GM23248 (cell line): ENCODE measurements around the gene GPSM1. TPM values are rescaled to one million over a fixed set of nuclear protein-coding genes. Genes with fewer than 3 reads are reported as not detected.

Experiments
- DNase-seq: peaks from one replicate; pipeline ENCODE4 v3.0.0-alpha.2; 2015
- H2AFZ ChIP-seq: fragments of 200-600 bp; sonication (generic); 2 replicates; pipeline ENCODE4 v1.6.1; 2016; ENCODE audit warnings: antibody characterized with exemption
- H3F3A ChIP-seq: fragments of 200-600 bp; sonication (generic); 2 replicates; pipeline ENCODE4 v1.6.1; 2016; ENCODE audit warnings: mild to moderate bottlenecking, antibody characterized with exemption, mixed run types; ENCODE audit not compliant: insufficient read depth
- H3K27ac ChIP-seq: fragments of 200-600 bp; sonication (generic); 2 replicates; pipeline ENCODE4 v1.5.1; 2016; ENCODE audit warnings: mild to moderate bottlenecking
- H3K27me3 ChIP-seq: fragments of 200-600 bp; sonication (generic); replicated peaks from 2 replicates; pipeline ENCODE4 v1.6.1; 2016; ENCODE audit warnings: mild to moderate bottlenecking; ENCODE audit not compliant: insufficient read depth
- H3K36me3 ChIP-seq: fragments of 200-600 bp; sonication (generic); 2 replicates; pipeline ENCODE4 v1.6.1; 2016; ENCODE audit warnings: low read depth, mild to moderate bottlenecking
- H3K4me1 ChIP-seq: fragments of 200-600 bp; sonication (generic); 2 replicates; pipeline ENCODE4 v1.6.1; 2016; ENCODE audit warnings: mild to moderate bottlenecking; ENCODE audit not compliant: insufficient read depth
- H3K4me2 ChIP-seq: fragments of 200-600 bp; sonication (generic); one replicate; pipeline ENCODE4 v1.6.1; 2016; ENCODE audit warnings: mild to moderate bottlenecking; ENCODE audit not compliant: unreplicated experiment
- H3K4me3 ChIP-seq: fragments of 200-600 bp; sonication (generic); 2 replicates; pipeline ENCODE4 v1.5.1; 2016; ENCODE audit warnings: mild to moderate bottlenecking
- H3K79me2 ChIP-seq: fragments of 200-600 bp; sonication (generic); 2 replicates; pipeline ENCODE4 v1.6.1; 2016; ENCODE audit warnings: mild to moderate bottlenecking; ENCODE audit not compliant: insufficient read depth
- H3K9ac ChIP-seq: fragments of 200-600 bp; sonication (generic); 2 replicates; pipeline ENCODE4 v1.6.1; 2016; ENCODE audit warnings: mild to moderate bottlenecking
- H3K9me2 ChIP-seq: fragments of 200-600 bp; sonication (generic); 2 replicates; pipeline ENCODE4 v1.6.1; 2016; ENCODE audit warnings: mixed run types, mild to moderate bottlenecking, moderate library complexity; ENCODE audit not compliant: insufficient read depth
- H3K9me3 ChIP-seq: fragments of 200-600 bp; sonication (generic); one replicate; pipeline ENCODE4 v1.6.1; 2017; ENCODE audit warnings: low read depth
- H4K20me1 ChIP-seq: fragments of 200-600 bp; sonication (generic); 2 replicates; pipeline ENCODE4 v1.6.0; 2016; ENCODE audit not compliant: insufficient read depth
- EZH2 ChIP-seq: fragments of 200-600 bp; sonication (generic); IDR thresholded peaks from 2 replicates; pipeline ENCODE4 v1.6.1; 2018; ENCODE audit warnings: antibody characterized with exemption, mild to moderate bottlenecking; ENCODE audit not compliant: insufficient read depth, poor library complexity, severe bottlenecking
- EZH2phosphoT487 ChIP-seq: fragments of 200-600 bp; sonication (generic); IDR thresholded peaks from 2 replicates; pipeline ENCODE4 v1.6.1; 2018; ENCODE audit warnings: antibody characterized with exemption, moderate library complexity, mild to moderate bottlenecking, low read depth; ENCODE audit not compliant: insufficient read depth
- whole genome bisulfite sequencing, 2 experiments: methylation state at CpG; one replicate each; pipeline ENCODE4 v1.1.6; 2015 to 2017; ENCODE audit warnings: low lambda C conversion rate in 2 of 2, low coverage in 1 of 2; ENCODE audit errors: missing lambda C conversion rate in 2 of 2; 5-methylcytosine and 5-hydroxymethylcytosine counted together
- in situ Hi-C: fragments of 300-500 bp; cut with MboI; formaldehyde crosslinking; loops from 2 replicates; pipeline ENCODE4 v1.15.0; 2020
- polyA plus RNA-seq: library from polyadenylated mRNA; unstranded; fragments of >200 nt; fragmentation: Nextera tagmentation; extraction: Ambion mirVana; gene quantifications from 2 replicates; pipeline ENCODE4 v1.2.1, GENCODE V29; 2016
- total RNA-seq: library from RNA; depleted of rRNA; stranded (reverse); fragments of >200 nt; shearing (Covaris generic); gene quantifications from 2 replicates; pipeline ENCODE4 v1.2.3, GENCODE V29; 2014

Gene GPSM1
- total and polyA plus RNA-seq, 2 experiments from 2014 or later = 13.7 to 57.1 TPM

GRCh38 chr9:136380381-136380780, 53.0 kb downstream of the GPSM1 start:
- 90 to 93% methylated on average over 15 of the region's 17 CpGs for WGBS, 2 experiments
- no peak overlapping the region for H2AFZ ChIP-seq
- H3K36me3 ChIP-seq = peaks cover 3% of the 10 kb centered on the region; the same call in 1 of the 2 replicates
- no peaks in the 10 kb centered on the region for H3K9me3 ChIP-seq
- no peaks in the 10 kb centered on the region for H4K20me1 ChIP-seq
- H3K27me3 ChIP-seq = no peaks in the 10 kb centered on the region
- no peaks in the 10 kb centered on the region for H3K79me2 ChIP-seq
- H3K27ac ChIP-seq = no peak overlapping the region
- H3K4me1 ChIP-seq = no peaks in the 10 kb centered on the region
- H3K4me2 ChIP-seq = no peak overlapping the region
- no peak for TF ChIP-seq EZH2phosphoT487
- no peak for TF ChIP-seq EZH2
- H3F3A ChIP-seq = no peaks in the 10 kb centered on the region
- in situ Hi-C loops = no loop called here
- no peak overlapping the region for H3K9ac ChIP-seq
- H3K4me3 ChIP-seq = no peak overlapping the region
- no peak for DNase-seq
- no peaks in the 10 kb centered on the region for H3K9me2 ChIP-seq

GRCh38 chr9:136381311-136381710, 54.0 kb downstream of the GPSM1 start:
- no peaks in the 10 kb centered on the region for H3K27me3 ChIP-seq
- no peaks in the 10 kb centered on the region for H3K79me2 ChIP-seq
- H4K20me1 ChIP-seq = no peaks in the 10 kb centered on the region
- no peak overlapping the region for H3K4me2 ChIP-seq
- peaks cover 9% of the 10 kb centered on the region; the same call in 1 of the 2 replicates for H3K36me3 ChIP-seq
- H2AFZ ChIP-seq = no peak overlapping the region
- H3F3A ChIP-seq = no peaks in the 10 kb centered on the region
- no peaks in the 10 kb centered on the region for H3K9me2 ChIP-seq
- H3K27ac ChIP-seq = no peak overlapping the region
- H3K4me1 ChIP-seq = no peaks in the 10 kb centered on the region
- no peak overlapping the region for H3K4me3 ChIP-seq
- 82 to 85% methylated on average over 8 to 9 of the region's 9 CpGs for WGBS, 2 experiments
- no peaks in the 10 kb centered on the region for H3K9me3 ChIP-seq
- no peak for DNase-seq
- in situ Hi-C loops = no loop called here
- H3K9ac ChIP-seq = no peak overlapping the region
- TF ChIP-seq EZH2phosphoT487 (no peak), EZH2 (no peak)

- no peak overlapping the region for H3K27ac ChIP-seq
- no peaks in the 10 kb centered on the region for H3K9me2 ChIP-seq
- TF ChIP-seq EZH2 (no peak), EZH2phosphoT487 (no peak)
- H3K4me1 ChIP-seq = no peaks in the 10 kb centered on the region
- no peak overlapping the region for H3K9ac ChIP-seq
- in situ Hi-C loops = no loop called here
- WGBS, 2 experiments = 89 to 91% methylated on average over 21 to 25 of the region's 25 CpGs
- no peaks in the 10 kb centered on the region for H4K20me1 ChIP-seq
- DNase-seq = no peak
- H3K4me3 ChIP-seq = no peak overlapping the region
- no peak overlapping the region for H3K4me2 ChIP-seq
- no peaks in the 10 kb centered on the region for H3K27me3 ChIP-seq
- H3K9me3 ChIP-seq = no peaks in the 10 kb centered on the region
- H3F3A ChIP-seq = no peaks in the 10 kb centered on the region
- peaks cover 10% of the 10 kb centered on the region; the same call in 1 of the 2 replicates for H3K36me3 ChIP-seq
- no peaks in the 10 kb centered on the region for H3K79me2 ChIP-seq
- no peak overlapping the region for H2AFZ ChIP-seq
Observed at GRCh38 chr9:136381966-136382513, 54.7 kb downstream of the GPSM1 start.

GRCh38 chr9:136383436-136383835, 56.1 kb downstream of the GPSM1 start:
- TF ChIP-seq EZH2 = no peak
- no peak for TF ChIP-seq EZH2phosphoT487
- no peaks in the 10 kb centered on the region for H3K27me3 ChIP-seq
- peaks cover 12% of the 10 kb centered on the region; the same call in 1 of the 2 replicates for H3K36me3 ChIP-seq
- H3K4me1 ChIP-seq = no peaks in the 10 kb centered on the region
- in situ Hi-C loops = no loop called here
- no peak overlapping the region for H3K9ac ChIP-seq
- H3F3A ChIP-seq = no peaks in the 10 kb centered on the region
- no peak overlapping the region for H3K4me3 ChIP-seq
- H2AFZ ChIP-seq = no peak overlapping the region
- H3K79me2 ChIP-seq = no peaks in the 10 kb centered on the region
- WGBS, 2 experiments = 94 to 95% methylated on average over 16 to 20 of the region's 20 CpGs
- H3K9me3 ChIP-seq = no peaks in the 10 kb centered on the region
- no peaks in the 10 kb centered on the region for H4K20me1 ChIP-seq
- no peak overlapping the region for H3K4me2 ChIP-seq
- H3K27ac ChIP-seq = no peak overlapping the region
- H3K9me2 ChIP-seq = no peaks in the 10 kb centered on the region
- no peak for DNase-seq

- H3K9me2 ChIP-seq = no peaks in the 10 kb centered on the region
Observed at GRCh38 chr9:136385015-136385414, 57.7 kb downstream of the GPSM1 start.

More at GRCh38 chr9:136385015-136385414, 57.7 kb downstream of the GPSM1 start:
- H3K4me2 ChIP-seq = no peak overlapping the region
- no peak overlapping the region for H2AFZ ChIP-seq
- in situ Hi-C loops = no loop called here
- no peaks in the 10 kb centered on the region for H3F3A ChIP-seq
- WGBS, 2 experiments = 93 to 94% methylated on average over 11 of the region's 11 CpGs
- H3K4me3 ChIP-seq = no peak overlapping the region
- H4K20me1 ChIP-seq = no peaks in the 10 kb centered on the region
- no peaks in the 10 kb centered on the region for H3K4me1 ChIP-seq
- no peak for TF ChIP-seq EZH2
- TF ChIP-seq EZH2phosphoT487 = no peak
- H3K9ac ChIP-seq = no peak overlapping the region
- no peaks in the 10 kb centered on the region for H3K79me2 ChIP-seq
- H3K9me3 ChIP-seq = no peaks in the 10 kb centered on the region
- H3K27ac ChIP-seq = no peak overlapping the region
- H3K36me3 ChIP-seq = peaks cover 19% of the 10 kb centered on the region; the same call in 1 of the 2 replicates
- no peaks in the 10 kb centered on the region for H3K27me3 ChIP-seq
- DNase-seq = no peak
